HG03060 (cell line): ENCODE measurements around the gene STX1B.
"Not testable (repeated sequence)": the region's sequence is repeated elsewhere in the genome, so short reads cannot be mapped to it uniquely, and the experiment has no call there.

ENCODE experiments used
- ATAC-seq: cut with Tn5 transposase; IDR thresholded peaks from one replicate; pipeline ENCODE4 v1.9.1; 2021; ENCODE audit warnings: low read depth, moderate number of reproducible peaks; ENCODE audit not compliant: unreplicated experiment

The STX1B gene

DNA sequence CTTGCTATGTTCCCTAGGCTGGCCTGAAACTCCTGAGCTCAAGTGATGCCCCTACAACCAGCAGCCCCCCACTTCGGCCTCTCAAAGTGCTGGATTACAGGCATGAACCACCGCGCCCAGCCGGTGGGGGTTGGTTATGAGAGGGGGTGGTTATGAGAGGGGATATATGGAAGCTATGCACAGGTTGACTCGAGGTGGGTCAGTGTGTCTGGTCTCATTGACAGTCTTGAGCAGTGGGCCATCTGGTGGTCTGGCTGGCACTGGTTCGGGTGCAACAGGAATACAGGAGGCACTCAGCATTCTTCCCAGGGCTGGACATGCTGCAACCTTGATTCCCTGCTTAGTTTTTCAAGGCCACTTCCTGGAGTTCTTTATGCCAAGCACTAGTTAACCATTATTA, 5.6 kb upstream of the STX1B start:
- no peak for ATAC-seq

DNA sequence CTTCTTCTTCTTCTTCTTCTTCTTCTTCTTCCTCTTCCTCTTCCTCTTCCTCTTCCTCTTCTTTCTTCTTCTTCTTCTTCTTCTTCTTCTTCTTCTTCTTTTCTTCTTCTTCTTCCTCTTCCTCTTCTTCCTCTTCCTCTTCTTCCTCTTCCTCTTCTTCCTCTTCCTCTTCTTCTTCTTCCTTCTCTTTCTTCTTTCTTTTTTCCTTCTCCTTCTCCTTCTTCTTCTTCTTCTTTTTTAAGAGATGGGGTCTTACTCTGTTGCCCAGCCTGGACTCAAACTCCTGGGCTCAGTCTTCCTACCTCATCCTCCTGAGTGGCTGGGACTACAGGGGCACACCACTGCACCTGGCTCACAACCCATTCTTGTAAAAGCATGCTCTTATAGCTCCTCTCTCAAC, 2.9 kb upstream of the STX1B start:
- not testable (repeated sequence) for ATAC-seq

DNA sequence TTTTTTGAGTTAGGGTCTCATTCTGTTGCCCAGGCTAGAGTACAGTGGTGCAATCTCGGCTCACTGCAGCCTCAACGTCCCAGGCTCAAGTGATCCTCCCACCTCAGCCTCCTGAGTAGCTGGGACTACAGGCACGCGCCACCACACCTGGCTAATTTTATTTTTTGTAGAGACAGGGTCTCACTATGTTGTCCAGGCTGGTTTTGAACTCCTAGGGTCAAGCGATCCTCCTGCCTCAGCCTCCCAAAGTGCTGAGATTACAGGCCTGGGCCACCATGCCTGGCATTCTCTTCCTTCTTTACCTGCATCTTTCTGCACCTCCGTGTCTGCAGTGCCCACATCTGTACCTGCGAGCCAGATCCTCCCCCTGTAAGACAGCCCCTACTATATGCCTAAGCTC, 1.4 kb upstream of the STX1B start:
- ATAC-seq: not testable (repeated sequence)

GRCh38 chr16:31009894-31010584, 399 bp downstream of the STX1B start:
- ATAC-seq: no peak

DNA sequence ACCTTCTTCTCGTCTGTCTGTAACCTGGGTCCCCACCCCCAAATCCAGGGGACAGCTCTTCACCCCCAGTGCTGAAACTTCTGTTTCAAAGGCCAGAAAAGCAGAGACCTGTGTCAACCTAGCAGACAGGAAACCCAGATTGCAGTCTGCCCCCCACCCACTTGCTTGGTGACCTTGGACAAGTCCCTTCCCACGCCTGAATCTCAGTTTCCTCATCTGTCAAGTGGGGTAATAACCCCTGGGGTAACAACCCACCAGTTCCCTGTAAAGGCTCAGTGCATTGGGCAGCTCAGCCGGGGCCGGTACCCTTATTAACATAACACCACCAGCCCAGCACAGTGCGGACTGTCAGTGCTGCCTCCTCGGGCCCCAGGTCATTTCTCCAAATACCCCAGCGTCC, 1.3 kb downstream of the STX1B start:
- ATAC-seq: no peak

DNA sequence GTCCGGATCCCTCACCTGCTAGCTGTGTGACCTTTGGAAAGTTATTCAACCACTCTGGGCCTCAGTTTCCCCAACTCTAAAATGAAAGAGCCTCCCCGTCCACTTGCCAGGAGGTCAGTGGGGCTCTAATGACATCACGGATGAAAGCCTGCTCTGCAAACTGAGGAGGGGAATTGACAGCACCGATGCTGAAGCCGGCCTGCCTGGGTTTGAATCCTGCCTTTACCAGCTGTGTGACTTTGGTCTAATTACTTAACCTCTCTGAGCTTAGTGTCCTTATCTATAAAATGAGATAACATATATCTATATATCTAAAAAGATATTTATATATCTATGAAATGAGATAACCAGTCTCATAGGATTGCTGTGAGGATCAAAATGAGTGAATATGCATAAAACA, 1.9 kb downstream of the STX1B start:
- no peak for ATAC-seq

- ATAC-seq: no peak
Observed at GRCh38 chr16:31008149-31008548, 2.3 kb downstream of the STX1B start.

DNA sequence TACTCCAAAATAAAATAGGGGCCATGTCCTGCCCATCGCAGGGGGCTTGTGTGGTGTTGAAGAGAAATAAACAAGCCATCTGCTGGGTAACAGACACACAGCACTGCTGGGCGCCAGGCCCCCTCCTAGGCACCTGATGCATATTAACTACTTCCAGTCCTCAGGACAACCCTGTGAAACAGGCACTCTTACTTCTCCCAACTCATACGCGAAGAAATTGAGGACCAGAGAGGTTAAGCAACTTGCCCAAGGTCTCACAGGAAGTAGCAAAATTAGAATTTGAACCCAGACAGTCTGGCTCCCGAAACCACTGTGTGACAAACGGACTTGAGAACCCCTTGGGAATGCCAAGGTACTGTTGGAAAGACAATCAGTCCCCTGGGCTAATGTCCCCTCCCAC, 2.8 kb downstream of the STX1B start:
- ATAC-seq: no peak

- ATAC-seq: no peak
Observed at GRCh38 chr16:31006589-31006988, 3.8 kb downstream of the STX1B start.

DNA sequence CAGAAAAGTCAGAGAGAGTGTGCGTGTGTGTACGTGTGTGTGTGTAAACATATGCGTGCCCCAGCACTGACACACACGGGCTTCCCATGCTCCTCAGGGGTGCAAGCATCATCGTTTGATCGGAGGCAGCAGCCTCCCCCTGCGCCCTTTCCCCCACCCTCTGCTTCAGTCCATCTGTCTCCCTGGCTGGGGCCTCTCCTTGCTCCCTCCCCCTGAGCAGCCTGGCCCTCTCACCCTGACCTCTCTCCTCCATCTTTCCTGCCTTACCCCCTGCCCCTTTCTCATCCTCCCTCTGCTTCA, 4.4 kb downstream of the STX1B start:
- no peak for ATAC-seq

DNA sequence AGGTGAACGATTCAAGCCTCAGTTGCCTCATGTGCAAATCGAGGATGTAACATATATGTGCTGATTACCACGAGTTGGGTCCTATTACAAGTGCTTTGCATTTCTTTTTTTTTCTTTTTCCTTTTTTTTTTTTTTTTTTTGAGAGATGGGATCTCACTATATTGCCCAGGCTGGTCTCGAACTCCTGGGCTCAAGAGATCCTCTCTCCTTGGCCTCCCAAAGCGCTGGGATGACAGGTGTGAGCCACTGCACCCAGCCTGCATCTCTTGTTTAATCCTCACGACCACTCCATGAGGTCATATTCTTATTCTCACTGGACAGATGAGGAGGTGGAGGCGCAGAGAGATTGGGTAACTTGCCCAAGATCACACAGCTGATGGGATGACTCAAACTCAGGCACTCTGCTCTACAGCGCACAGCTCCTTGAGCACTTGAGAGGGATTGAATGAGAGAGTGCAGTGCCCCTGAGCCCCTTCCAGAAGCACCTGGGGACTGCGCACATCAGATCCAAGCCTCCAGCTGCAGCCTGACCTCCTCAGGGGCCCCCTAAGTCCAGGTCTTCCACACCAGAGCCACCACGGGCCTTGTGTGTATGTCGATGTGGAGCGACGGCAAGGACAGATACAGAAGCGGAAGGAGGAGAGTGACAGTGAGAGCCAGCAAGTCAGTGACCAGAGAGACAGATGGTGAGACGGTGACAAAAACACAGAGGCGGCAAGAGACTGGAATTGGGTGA, 4.9 kb downstream of the STX1B start:
- ATAC-seq: no peak

DNA sequence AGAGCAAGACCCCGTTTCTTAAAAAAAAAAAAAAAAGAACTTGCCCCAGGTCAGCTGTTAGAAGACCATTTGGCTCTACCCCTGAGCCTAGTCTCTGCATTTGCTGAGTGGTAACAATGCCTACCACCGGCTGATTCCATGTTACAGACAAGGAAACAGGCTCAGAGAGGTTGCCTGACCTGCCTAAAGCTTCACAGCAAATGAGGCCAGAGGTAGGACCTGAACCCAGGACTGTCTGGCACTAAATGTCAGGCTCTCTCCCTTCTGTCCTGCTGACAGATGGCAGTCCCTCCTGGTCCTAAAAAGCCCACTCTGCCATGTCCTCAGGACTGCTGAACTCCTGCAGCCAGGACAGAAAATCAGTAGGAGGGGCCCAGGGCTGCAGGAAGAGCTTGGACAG, 5.8 kb downstream of the STX1B start:
- no peak for ATAC-seq

GRCh38 chr16:31003744-31004143, 6.7 kb downstream of the STX1B start:
- no peak for ATAC-seq

- ATAC-seq: no peak
Observed at GRCh38 chr16:31002862-31003341, 7.5 kb downstream of the STX1B start.

DNA sequence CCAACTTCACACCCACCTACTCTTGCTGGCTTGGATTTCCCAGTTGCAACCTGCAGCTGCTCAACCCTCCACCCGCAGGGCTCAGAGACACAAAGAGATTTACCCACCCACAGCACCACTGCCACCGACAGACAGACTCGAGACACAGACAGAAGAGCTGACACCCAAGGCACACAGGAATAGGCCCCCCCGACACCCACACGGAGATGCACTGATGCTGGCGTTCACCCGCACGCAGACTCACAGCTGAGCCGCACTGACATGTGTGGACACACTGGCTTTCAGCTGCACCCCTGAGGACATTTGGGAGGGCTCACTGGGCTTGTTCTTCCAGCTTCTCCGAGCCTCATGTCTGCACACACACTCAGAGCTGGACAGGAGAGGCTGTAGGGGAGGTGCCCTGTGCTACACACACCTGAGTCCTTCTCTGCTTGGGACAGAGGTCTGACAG, 8.2 kb downstream of the STX1B start:
- no peak for ATAC-seq

- no peak for ATAC-seq
Observed at GRCh38 chr16:31001507-31002249, 8.8 kb downstream of the STX1B start.

DNA sequence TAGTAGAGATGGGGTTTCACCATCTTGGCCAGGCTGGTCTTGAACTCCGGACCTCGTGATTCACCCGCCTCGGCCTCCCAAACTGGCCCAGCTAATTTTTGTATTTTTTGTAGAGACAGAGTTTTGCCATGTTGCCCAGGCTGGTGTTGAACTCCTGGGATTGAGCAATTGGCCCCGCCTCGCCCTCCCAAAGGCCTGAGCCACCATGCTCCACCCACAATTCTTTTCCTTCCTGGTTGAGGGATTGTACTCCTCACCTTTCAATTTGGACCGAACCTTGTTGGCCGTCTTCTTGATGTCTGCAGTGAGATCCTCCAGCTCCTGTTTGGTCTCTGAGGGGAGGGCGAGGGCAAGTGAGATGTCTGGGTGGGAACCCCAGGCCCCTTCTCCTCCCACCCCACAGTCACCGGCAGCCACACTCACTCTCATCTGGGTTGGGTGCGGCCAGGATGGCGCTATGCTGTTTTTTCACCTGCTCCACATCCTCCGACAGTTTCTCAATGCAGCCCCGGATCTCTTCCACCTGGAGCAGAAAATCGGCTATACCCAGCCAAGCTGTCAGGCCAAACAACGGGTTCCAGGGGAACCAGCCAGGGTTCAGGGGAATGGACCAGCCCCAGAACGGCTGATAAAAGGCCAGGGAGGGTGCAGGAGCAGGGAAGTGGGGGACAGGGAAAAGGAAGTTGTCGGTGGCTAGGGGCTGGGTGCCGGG, 9.6 kb downstream of the STX1B start:
- ATAC-seq: no peak

GRCh38 chr16:30998852-30999761, 11.3 kb downstream of the STX1B start:
- ATAC-seq: no peak

DNA sequence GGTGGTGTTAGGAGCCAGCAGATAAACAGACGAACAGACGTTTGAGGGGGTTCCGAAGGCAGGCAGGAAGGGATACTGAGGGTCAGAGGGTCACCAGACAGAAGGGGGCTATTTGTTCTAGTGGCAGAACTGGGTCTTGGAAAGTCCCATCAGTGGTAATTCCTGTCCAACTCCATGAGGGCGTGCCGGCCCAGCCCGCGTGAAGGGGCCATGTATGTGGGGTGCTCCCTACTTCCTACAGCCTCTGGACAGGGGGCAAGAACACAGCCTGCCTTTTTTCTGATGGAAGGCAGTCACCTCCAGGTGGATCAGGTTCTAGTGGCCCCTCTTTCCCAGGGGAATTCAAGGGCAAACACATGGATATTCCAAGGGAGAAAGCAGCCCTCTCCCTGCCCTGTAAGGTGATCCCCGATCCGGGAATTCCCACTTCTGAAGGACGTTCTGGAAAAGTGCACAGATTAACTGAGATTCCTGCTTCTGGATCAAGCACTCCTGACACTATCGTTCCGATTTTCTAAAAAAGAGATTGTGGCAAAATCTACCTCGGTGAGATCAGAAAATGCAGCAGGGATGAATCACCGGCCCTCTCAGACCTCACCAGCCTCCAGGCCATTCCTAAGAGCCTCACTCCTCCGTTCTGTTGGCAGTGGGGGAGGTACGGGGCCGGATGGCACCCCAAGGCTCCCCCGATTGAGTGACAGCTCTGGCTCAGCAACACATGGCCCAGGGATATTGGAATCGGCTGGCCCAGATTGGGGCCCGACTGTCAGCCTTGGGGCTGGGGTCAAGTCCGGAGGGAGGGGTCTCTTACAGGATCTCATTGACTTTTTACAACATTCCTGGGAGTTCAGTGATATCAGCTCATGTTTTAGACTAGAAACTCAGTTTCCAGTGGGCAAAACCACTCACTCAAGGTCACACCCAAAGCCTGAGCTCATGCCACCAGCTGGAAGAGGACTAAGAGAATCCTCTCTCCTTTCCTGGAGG, 12.4 kb downstream of the STX1B start:
- ATAC-seq: no peak
